Measurements from ENCODE around the gene ADAMTS3.

Gene ADAMTS3

GRCh38 chr4:72463724-72464123 lies 105.3 kb downstream of the ADAMTS3 start:
- H3K4me3 ChIP-seq (replicated peaks; ENCODE audit: low read depth, low read length), result no peak overlapping the region
- no peak for TF ChIP-seq CTCF (IDR thresholded peaks at IDR 0.05; ENCODE audit: low read depth, low read length, missing control alignments)
- DNase-seq (ENCODE audit: extremely low read depth, low read depth), result no peak

DNA sequence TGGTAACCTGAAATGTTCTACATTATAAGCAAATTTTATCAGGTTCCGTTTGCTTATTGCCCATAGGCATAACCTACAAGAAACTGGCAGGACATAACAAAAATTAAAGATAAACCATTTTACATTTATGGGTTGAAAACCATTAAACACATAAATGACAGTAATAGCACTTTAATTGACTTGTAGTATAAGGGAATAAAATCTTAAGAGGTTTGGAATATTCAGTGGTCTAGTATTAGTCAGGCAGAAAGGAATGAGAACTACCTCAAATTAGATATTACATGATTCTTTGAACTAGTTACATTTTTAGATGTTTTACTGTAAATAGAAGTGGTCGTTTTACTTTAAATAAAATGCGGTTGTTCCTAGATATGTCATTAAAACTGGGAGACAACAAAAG lies 111.9 kb downstream of the ADAMTS3 start:
- DNase-seq (ENCODE audit: extremely low read depth, low read depth), result no peak
- no peak for TF ChIP-seq CTCF (IDR thresholded peaks at IDR 0.05; ENCODE audit: low read depth, low read length, missing control alignments)
- no peak overlapping the region for H3K4me3 ChIP-seq (replicated peaks; ENCODE audit: low read depth, low read length)

- no peak overlapping the region for H3K4me3 ChIP-seq (replicated peaks; ENCODE audit: low read depth, low read length)
- no peak for TF ChIP-seq CTCF (IDR thresholded peaks at IDR 0.05; ENCODE audit: low read depth, low read length, missing control alignments)
- no peak for DNase-seq (ENCODE audit: extremely low read depth, low read depth)
These were observed 117.7 kb downstream of the ADAMTS3 start for GRCh38 chr4:72451349-72451748.

GRCh38 chr4:72449705-72450104 lies 119.3 kb downstream of the ADAMTS3 start:
- H3K4me3 ChIP-seq (replicated peaks; ENCODE audit: low read depth, low read length), result no peak overlapping the region
- no peak for TF ChIP-seq CTCF (IDR thresholded peaks at IDR 0.05; ENCODE audit: low read depth, low read length, missing control alignments)
- DNase-seq (ENCODE audit: extremely low read depth, low read depth), result no peak

DNA sequence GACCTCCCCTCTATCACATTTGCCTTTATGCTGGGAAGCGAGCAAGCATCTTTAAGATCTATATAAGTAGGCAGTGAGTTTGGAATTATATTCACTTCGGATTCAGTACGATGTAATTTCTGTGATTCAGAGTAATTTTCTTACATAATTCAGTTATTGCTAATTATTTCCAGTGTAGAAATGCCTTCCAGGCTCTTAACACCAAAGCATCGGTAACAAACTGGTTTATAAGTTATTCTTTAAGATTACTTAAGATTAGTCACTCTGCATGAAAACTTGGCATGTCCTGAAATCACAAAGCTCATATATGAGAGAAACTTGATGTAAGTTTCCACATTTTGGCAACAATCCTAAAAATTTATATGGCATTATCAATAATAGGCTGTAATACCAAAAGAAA lies 120.8 kb downstream of the ADAMTS3 start:
- no peak overlapping the region for H3K4me3 ChIP-seq (replicated peaks; ENCODE audit: low read depth, low read length)
- DNase-seq (ENCODE audit: extremely low read depth, low read depth), result no peak
- TF ChIP-seq CTCF (IDR thresholded peaks at IDR 0.05; ENCODE audit: low read depth, low read length, missing control alignments), result no peak

GRCh38 chr4:72446353-72447055 lies 122.5 kb downstream of the ADAMTS3 start:
- no peak overlapping the region for H3K4me3 ChIP-seq (replicated peaks; ENCODE audit: low read depth, low read length)
- no peak for TF ChIP-seq CTCF (IDR thresholded peaks at IDR 0.05; ENCODE audit: low read depth, low read length, missing control alignments)
- no peak for DNase-seq (ENCODE audit: extremely low read depth, low read depth)

DNA sequence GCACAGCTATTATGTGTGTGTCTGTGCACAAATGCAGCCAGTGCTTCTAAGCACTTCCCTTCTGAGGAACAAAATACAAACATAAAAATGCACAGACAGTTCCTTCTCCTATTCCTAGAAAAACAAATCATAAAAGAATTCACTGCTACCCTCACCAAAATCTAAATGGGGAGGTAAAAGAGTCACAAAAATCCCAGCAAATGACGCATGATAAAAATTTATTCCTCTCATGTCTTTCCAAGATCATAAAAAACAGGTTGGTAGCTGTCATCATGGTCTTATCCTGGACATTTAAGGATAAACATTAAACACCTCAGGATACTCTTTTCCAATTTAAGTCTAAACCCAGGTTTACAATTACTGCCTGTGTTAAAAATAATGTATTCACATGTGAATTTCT lies 124.9 kb downstream of the ADAMTS3 start:
- no peak overlapping the region for H3K4me3 ChIP-seq (replicated peaks; ENCODE audit: low read depth, low read length)
- DNase-seq (ENCODE audit: extremely low read depth, low read depth), result no peak
- TF ChIP-seq CTCF (IDR thresholded peaks at IDR 0.05; ENCODE audit: low read depth, low read length, missing control alignments), result no peak

All from HFF-Myc (cell line).